Right kidney (tissue), 1 donor: ENCODE measurements around the gene C2orf68.
"Not testable (repeated sequence)": the region's sequence is repeated elsewhere in the genome, so short reads cannot be mapped to it uniquely, and the experiment has no call there.

Experiments
- DNase-seq: peaks from one replicate; pipeline ENCODE4 v3.0.0-alpha.2; 2016

Gene C2orf68

DNA sequence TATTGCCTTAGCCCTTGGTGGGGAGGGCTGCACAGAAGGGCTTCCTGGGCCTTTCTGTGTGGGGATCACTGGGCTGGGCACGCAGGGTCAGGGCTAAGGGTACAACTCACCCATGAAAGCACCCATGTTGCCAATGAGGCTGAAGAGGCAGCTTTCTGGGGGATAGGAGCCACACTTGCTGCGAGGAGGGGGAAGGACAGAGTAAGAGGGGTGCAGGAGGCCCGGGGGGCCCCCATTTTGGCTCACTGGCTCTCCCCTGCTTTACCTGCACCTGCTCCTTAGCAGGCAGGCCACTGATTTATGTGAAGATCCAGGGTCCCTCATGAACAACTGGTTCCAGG is 11.7 kb downstream of the C2orf68 start:
- DNase-seq, result no peak

DNA sequence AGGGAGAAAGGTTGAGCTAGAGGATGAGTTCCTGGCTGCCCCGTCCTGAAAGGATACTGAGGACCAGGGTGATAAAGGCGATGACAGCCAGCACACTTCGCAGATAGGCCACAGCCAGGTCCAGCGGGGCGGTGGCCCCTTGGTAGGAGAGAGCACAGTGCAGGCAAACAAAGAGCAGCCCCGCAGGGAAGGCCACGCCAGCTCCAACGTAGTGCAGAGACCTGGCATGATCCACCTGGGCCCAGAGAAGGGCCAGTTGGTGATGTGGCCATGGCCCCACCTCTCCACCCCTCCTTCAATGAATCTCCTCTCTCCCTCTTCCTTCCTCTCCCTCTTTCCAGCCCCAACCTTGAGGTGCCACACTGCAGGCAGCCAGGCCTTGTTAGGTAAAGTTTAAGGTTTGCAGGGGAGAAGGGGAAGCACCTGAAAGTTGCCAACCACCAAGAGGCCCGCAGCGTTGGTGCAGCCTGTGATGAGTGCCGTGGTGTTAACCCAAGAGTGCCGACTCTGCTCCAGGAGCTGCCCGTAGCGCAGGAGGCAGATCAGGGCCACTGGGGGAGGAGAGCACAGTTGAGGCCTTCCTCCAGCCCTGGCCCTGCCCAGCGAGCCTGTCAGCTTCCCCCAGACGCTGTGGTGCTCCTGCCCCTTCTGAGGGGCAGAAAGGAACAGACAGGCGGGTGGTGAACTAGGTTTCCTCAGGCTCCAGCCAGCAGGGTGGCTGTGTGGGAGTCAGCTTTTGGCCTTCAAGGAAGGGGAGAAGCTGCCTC is 12.2 kb downstream of the C2orf68 start:
- DNase-seq, result no peak

DNA sequence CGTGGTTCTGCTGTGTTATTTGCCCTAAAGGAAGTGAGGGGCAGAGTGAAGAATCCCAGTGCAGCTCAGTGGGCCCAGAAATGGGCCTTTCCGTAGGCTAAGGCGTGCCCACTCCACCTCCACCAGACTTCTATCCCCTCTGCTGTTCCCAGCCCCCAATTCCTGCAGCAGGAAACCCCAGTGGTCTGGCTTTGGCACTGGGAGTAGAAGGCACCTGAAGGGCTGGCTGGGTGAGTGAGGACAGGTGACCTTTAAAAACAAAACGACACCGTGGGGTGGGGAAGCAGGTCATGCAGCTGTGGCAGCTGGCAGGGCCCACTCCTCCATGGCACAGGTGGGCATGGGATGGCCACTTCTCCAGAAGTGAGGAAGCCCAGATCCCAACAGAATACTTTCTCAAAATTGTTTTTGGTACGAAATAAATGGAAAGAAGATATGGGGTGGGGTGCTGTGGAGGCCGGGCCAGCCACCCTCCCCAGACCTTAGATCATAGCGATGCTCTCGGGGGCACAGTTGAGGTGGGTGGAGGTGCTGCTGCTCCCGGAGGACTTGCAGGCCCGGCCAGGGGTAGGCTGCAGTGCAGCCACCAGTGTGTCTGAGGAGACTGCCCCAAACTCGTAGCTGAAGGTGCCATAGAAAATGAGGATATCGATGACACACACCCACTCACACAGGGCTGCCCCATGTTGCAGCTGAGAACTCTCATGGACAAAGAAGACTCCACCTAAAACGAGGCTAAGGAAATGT is 13.1 kb downstream of the C2orf68 start:
- no peak for DNase-seq

DNA sequence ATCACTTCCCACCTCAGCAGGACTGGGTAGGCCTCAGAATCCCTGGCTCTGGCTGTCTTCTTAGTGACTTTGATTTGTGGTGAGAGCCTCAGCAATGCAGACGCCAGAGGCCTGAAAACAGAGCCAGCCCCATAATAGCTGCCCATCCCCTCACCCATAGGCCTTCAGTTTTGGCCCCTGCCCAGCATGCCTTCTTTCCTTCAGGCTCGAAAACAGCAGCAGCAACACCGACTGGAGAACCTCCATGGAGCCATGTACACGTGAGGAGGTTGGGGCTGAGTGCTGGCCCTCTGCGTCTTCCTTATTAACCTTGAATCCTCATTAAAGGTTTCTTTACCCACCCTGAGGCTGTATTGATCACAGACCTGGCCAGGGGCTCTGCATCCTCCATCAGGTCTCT is 14.6 kb downstream of the C2orf68 start:
- no peak for DNase-seq

DNA sequence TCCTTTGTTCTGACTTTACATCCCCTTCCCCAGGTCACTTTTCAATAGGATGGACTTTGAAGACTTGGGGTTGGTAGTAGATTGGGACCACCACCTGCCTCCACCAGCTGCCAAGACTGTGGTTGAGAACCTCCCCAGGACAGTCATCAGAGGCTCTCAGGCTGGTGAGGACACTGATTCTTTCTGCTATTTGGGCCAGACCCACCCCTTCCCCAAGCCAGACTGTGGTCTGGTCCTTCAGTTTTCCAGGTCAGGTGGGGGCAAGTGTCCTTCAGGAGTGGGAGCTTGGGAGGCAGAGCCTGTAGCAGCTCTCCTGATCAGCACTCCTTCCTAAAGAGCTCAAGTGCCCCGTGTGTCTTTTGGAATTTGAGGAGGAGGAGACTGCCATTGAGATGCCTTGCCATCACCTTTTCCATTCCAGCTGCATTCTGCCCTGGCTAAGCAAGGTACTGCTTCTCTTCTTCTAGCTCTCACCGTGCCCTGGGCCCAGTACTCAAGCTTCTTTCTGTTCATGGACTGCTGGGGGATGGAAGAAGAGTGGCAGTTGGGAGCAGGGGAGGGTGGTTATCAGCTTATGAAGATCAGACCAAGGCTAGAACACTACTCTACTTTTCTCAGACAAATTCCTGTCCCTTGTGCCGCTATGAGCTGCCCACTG is 15.3 kb downstream of the C2orf68 start:
- no peak for DNase-seq

DNA sequence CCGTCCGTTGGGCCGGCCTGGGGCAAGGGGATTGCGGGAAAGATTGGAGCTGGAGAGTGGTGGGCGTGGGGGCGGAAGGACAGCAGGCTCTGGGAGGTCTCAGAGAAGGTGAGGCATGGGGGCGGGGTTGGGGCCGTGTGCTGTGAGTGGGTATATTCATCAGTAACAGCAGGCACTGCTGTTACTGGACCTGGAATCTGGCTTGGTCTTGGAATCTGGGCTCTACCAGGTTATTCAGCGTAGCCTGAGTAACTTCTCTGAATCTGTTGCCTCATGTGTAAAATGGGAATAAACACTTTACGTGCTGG is 15.9 kb downstream of the C2orf68 start:
- no peak for DNase-seq

DNA sequence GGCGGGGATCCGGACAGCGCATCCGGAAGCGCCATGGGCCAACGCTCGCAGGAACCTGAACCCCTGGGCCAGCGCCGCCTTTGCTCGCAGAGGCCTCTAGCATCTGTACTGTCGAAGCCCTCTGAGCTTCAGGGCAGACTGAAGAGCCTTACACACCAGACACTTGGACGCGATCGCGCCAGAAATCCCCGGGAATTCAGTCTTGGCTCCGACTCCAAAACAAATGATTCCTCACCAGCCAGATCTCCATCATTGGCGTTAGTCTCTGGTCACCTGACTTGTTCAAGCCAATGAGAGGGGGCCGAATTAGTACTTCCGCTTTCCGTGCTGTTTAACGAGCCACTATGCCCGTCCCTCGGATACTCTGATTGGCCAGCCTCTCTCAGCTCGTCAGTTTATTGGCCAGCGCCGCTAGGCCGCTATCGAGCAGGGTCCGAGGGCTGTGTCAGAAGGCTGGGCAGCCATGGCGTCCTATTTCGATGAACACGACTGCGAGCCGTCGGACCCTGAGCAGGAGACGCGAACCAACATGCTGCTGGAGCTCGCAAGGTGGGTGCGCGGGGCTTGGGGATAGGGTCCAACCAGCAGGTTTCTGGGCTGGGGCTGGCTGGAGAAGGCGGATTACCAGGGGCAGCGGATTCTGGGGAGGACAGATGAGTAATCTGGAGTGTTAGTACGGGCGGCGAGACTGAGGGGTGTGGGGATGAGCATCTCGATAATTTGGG is 16.4 kb downstream of the C2orf68 start, which contains the start of gene RNF181:
Gene RNF181 (plus strand): TSS at position 445 of the 725 bp plus-strand sequence. CDS start 19 bp downstream, at position 464.
- DNase-seq, result peak; percentile 88

DNA sequence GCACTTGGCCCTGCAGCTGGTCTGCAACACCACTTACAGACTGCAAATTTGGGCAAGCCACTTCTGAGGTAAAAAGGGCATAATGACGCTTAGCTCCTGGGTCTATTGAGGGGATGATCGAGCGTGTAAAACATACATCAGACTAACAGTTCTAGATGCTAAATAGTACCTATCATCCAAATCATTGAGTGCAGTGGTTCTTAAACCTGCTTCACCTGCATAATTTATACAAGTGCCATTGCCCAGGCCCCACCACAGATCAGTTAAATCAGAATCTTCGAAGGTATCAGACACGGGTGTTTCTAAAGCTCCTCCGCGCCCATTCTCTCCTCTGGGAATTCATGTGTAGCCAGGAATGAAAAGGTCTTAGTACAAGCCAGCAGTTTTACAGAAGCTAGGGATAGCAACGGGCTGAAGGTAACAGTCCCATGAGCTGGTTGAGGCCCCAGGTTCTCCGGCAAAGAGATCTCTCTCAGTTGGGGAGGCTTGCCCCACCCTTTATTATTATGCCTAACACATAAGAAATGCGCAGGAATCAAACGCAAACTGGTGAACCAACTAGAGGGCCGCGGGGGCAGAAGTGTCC is 17.1 kb downstream of the C2orf68 start:
- no peak for DNase-seq

DNA sequence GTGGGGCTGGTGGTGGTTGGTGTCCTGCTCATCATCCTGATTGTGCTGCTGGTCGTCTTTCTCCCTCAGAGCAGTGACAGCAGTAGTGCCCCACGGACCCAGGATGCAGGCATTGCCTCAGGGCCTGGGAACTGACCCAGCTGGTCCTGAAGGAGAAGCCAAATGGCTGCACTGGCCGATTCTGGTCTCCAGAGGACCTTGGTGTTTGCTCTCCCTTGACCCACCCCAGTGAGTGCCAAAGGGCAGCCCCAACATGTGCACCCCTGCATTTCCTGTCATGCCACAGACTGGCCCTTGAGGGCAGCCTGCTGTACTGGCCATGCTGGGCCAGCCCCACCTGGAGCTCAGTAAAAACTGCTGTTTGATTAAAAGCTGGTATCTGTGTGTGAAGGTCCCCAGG is 18.8 kb downstream of the C2orf68 start:
- no peak for DNase-seq

DNA sequence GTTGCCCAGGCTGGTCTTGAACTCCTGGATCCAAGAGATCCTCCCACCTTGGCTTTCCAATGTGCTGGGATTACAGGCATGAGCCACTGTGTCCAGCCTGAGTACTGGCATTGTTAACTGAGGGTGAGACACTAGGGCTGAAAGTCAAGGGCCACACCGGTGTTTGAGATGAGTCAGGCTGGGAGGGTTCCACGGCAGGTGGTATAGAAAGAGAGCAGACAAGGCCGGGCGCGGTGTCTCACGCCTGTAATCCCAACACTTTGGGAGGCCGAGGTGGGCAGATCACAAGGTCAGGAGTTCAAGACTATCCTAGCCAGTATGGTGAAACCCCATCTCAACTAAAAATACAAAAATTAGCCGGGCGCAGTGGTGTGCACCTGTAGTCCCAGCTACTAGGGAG is 19.6 kb downstream of the C2orf68 start:
- not testable (repeated sequence) for DNase-seq

DNA sequence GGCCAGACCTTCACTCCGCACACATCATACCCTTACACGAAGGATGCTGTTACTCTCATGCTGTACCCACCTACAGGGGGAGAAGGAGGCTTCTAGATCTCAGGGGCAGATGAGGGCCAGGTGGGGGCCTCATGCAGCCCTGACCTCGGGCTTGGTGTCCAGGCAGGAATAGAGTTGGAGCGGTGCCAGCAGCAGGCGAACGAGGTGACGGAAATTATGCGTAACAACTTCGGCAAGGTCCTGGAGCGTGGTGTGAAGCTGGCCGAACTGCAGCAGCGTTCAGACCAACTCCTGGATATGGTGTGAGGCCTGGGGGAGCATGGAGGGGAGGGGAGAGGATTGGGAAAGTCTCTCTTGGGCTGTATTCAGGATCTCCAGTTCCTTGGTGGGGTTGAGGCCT is 20.3 kb downstream of the C2orf68 start:
- no peak for DNase-seq

DNA sequence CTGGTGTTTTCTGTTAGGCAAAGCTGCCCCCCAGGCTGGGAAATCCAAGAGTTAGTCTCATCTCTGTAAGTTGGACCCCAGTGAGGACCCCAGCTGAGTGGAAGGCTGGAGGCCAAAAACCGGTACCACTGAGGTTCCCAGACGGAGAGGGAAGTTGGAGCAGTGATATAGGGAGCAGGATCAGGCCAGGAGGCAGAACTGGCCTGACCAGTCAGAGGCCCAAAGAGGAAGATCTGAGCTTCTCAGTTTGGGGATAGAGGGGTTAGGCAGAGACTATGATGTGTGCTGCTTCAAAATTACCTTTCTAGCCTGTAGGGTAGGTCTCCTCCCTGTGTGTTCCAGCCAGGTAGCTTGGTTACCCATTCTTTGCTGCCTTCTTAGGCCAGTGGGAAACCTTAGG is 20.9 kb downstream of the C2orf68 start:
- DNase-seq, result no peak

DNA sequence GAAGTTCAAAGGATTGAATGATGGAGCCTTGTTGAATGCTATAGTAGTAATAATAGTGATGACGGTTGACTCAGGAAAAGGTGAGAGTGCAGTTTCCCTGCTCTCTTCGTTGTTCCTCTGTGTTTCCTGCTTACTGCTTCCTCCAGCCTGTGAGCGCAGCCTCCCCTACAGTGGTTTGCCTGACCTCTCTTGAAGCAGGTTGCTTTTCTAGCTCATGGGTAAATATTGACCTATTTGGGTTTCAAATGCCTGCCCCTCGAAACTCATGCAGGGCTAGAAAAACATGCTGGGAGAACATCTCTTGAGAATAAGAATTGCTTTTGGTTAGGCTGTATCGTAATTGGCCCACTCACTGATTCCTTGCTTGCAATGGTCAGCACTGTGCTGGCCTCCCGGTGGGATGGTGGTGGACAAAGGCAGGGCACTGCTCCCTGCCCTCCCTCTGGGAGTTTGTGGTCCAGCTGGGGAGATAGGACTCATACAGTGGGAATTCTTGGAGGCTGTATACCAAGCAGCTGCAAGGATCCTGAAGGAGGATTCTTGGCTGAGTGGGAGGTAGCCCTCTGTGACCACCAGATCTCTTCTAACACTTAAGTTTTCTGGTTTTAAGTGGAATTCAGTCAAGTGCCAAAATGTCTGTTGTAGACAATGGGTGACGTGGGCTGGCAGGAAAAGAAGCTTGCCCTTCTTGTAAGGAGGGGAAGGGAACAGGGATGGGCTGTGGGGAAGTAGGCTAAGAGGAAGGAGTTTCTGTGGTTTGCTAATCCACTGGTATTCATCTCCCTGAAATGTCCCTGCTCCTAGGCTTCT is 21.7 kb downstream of the C2orf68 start:
- DNase-seq, result no peak

DNA sequence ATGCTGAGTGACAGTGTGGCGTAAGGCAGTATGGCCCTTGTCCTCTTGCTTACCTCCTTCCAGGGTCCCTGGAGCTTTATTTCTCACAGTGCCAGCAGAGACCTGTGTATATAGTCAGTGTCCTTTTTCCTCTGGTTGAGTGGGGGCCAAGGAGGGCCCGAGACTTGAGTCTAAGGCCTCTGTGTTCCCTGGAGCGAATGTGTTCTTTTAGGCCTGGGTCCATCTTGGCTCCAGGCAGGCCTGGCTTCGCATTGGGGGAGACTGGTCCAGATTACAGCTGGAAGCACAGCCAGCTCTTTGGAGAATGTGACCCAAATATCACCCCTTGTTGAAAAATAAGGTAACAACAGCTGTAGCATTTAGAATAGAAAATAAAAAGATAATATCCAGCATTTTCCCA is 22.7 kb downstream of the C2orf68 start:
- DNase-seq, result no peak

DNA sequence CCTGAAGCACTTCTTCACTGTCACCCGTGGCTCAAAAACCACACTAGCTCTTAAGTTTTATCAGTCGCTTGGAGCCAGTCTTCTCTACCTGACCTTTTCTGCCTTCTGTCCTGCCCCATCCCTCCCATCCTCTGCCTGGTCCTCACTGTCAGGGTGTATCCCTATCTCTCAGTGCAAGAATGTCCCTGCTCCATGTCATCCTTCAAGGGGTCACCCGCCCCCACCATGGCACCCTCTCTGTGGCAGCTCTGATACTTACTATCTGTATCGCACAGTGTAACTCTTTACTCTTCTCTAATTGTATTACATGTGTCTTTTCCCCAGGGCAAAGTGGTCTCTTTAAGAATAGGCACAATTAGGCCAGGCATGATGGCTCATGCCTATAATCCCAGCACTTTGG is 23.2 kb downstream of the C2orf68 start:
- no peak for DNase-seq

DNA sequence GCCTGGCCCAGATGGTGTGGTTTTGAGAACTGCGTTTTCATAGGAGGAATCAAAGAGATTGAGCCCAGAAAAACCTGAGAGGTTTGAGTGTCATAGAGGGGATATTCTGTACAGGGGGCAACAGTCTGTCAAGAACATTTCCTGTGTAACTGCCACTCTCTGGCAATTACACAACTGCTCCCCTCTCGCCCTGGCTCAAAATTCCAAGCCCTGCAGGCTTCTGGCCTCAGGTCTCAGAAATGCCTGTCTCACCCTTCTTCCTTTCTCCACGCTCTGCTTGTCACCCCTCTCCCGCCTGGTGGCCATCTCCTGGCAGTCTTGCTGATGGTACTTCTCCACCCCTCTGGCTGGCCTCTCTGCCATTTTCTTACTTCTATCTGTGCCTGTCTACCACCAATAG is 23.6 kb downstream of the C2orf68 start:
- no peak for DNase-seq

DNA sequence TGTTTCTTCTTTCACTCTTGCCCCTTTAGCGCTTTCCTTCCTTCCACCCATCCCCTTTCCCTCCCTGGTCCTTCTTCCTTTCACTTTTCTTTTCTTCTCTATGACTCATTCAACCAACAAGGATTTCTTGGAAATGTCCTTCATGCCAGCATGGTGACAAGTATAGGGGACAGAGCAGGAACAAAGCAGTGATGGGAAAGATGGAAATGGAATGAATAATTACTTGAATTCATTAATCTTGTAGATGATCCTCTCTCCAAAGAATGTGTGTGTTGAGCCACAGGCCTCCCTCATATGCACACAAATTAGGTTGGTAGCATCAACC is 26.1 kb downstream of the C2orf68 start:
- no peak for DNase-seq

DNA sequence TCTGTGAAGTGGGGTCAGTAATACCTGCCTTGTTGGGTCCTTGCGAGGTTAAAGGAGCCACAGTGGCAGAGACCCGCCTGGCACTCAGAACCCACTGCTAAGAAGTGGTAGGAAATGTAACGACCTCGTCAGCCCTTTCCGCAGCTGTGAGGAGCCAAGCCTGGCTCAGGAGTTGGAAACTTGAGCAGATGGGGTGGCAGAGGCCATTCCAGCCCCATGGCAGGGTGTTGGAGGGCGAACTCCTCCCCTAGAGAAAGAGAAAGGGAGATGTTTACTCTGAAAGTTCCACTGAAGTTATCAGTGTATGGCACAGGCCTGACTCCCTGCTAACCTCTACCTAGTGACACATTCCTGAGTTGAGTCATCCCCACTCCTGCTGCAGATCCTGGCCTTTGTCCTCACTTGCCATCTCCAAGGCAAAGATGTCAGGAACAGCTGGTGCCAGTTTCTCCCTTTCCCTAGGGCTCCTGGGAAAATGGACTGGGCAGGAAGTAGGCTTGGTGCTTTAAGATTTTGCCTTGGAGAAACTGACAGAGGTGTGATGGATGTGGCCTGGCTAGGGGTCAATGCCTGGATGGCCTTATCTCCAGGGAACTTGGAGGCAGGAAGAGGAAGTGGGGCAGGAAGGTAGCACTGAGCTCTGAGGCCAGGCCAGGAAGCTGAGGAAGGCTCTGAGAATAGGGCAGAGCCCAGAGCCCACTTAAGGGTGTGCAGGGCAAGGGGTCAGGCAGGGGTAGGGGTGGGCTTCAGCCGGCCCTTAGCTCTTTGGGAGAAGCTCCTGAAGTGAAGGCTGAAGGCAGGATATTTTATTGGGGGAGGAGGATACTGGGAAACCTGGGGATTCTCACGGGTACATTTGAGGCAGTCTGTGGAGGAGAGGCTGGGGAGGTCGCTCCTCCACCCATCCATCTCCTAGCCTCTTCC is 26.7 kb downstream of the C2orf68 start:
- DNase-seq, result no peak

DNA sequence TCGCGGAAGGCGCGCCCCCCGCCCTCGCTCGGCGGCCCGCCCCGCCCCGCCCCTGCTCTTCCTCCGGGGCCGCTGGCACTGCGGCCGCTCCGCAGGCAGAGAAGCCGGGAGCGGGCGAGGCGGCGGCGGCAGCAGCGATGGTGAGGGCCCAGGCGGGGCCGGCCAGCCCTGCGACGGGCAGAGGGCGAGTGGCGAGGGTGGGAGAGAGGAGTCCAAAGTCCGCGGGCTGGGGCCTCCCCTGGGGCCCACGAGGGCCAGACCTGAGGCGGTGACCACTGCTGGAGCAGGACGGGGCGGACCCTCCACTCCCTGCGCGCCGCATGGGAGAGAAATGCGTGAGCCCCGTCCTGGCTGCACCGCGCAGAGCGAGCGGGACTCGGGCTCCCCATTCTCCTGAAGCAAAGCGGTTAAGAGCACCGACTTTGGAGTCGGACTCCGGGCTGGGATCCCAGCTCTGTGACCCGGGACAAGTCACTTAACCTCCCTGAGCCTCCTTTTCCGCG is 27.5 kb downstream of the C2orf68 start, which contains the start of gene VAMP5:
Gene VAMP5 (plus strand): TSS at position 78 of the 503 bp plus-strand sequence. CDS start 60 bp downstream, at position 138.
- peak; percentile 80 for DNase-seq

DNA sequence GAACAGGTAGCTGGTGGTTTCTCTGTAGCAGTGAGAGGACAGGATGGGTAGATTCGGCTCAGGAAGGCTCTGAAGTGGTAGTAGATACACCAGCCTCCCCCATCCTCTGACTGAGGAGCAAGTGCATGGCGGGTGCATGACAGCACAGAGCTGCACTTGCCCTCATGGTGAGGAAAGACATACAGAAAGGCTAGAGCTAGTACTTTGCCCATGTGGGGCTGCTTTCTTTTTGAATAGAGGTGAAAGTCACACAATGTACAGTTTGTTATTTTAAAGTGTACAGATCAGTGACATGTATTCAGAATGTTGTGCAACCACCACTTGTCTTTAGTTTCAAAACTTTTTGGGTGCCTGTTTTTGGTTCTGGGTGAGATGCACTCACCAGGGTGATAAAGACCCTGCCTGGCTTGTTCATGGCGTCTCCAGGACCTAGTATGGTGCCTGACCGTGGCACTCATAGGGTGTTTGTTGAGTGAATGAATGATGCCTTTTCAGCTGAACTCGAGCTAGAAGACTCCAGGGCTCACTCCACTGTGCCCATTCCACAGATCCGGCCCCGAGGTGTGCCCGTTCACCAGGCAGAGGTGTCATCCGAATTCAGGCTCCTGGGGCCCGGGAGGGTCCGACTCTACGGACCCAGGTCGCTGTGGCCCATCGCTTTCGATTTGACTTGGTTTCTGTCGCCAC is 28.1 kb downstream of the C2orf68 start:
- no peak for DNase-seq
